ENCODE measurements around the gene SERPINB12. TPM values are rescaled to one million over a fixed set of nuclear protein-coding genes. Genes with fewer than 3 reads are reported as not detected.
A peak's percentile ranks its signal among the peaks of the same experiment; 100 is the strongest.

SERPINB12 gene
- total RNA-seq, 1 donor from 2014 or later = not detected

DNA sequence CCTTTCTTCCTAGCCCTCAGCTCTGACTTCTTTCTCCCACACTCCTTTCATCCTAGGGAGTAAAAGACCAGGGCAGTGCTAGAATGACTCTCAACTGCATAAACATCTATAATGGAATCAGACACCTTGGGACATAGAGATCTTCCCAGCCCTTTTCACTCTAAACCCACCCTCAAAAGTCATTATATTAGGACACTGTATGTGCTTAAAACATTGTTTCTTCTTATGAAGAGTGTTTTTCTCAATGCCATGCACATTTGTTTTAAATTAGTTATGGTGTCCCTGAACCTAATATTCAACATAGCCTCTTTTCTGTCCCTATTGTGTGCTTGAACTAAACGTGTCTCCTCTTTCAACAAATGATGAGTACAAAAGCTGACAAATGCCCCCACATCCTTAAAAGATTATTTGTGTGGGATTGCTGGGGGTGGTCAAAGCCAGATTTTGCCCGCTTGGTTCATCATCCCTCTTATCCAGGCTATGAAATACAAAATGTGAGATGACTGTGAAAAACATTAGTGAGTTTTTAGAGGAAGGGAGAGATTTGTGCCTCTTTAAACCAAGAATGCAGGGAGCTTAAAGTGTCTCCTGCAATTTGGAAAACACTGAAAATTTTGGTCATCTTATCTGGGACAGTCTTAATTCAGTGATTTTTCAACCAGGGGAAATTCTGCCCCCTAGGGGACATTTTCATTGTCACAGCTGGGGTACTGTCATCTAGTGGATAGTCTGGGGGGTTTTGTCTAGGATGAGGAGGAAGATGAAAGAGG lies 36.4 kb upstream of the SERPINB12 start:
- no peaks in the 10 kb centered on the region for H4K20me1 ChIP-seq (ENCODE audit: low read depth)
- H3K4me2 ChIP-seq = no peak overlapping the region
- H2AFZ ChIP-seq (replicated peaks) = no peak overlapping the region
- no peaks in the 10 kb centered on the region for H3K4me1 Mint-ChIP-seq
- no peak overlapping the region for H3K4me3 Mint-ChIP-seq
- H3K4me3 ChIP-seq = no peak overlapping the region
- H3K27ac ChIP-seq = no peak overlapping the region
- no peak overlapping the region for H3K27ac Mint-ChIP-seq
- no peaks in the 10 kb centered on the region for H3K79me2 ChIP-seq (ENCODE audit: low read depth)
- no peaks in the 10 kb centered on the region for H3K36me3 Mint-ChIP-seq
- H3K4me1 ChIP-seq = no peaks in the 10 kb centered on the region
- no peaks in the 10 kb centered on the region for H3K9me3 Mint-ChIP-seq
- TF ChIP-seq, protein P1, sequence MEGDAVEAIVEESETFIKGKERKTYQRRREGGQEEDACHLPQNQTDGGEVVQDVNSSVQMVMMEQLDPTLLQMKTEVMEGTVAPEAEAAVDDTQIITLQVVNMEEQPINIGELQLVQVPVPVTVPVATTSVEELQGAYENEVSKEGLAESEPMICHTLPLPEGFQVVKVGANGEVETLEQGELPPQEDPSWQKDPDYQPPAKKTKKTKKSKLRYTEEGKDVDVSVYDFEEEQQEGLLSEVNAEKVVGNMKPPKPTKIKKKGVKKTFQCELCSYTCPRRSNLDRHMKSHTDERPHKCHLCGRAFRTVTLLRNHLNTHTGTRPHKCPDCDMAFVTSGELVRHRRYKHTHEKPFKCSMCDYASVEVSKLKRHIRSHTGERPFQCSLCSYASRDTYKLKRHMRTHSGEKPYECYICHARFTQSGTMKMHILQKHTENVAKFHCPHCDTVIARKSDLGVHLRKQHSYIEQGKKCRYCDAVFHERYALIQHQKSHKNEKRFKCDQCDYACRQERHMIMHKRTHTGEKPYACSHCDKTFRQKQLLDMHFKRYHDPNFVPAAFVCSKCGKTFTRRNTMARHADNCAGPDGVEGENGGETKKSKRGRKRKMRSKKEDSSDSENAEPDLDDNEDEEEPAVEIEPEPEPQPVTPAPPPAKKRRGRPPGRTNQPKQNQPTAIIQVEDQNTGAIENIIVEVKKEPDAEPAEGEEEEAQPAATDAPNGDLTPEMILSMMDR (IDR thresholded peaks at IDR 0.05) = peak; percentile 72
- TF ChIP-seq EZH2phosphoT487 (IDR thresholded peaks at IDR 0.05) = no peak
- H3K36me3 ChIP-seq = no peaks in the 10 kb centered on the region
- no peaks in the 10 kb centered on the region for H3F3A ChIP-seq (ENCODE audit: low read depth)
- no peaks in the 10 kb centered on the region for H3K27me3 ChIP-seq
- H3K27me3 Mint-ChIP-seq (ENCODE audit: insufficient read depth, low read depth) = peaks cover 3% of the 10 kb centered on the region
- H3K9me3 ChIP-seq (ENCODE audit: low read depth) = no peaks in the 10 kb centered on the region
- peak; percentile 61 for DNase-seq (ENCODE audit: low spot score)
- H3K9ac ChIP-seq = no peak overlapping the region

DNA sequence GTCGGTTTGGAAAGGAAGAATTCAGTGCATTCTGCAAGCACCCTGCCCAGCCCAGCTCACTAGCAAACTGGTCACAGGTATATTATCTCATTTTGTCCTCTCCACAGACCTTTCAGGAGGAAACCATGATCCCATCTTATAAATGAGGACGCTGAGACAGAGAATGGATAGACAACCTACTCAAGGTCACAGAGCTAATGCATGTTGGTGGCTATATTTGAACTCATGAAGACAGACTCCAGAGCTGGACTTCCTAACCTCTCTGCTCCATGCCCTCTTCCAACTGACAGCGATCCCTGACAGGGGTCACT lies 35.9 kb upstream of the SERPINB12 start:
- H3K4me1 Mint-ChIP-seq = no peaks in the 10 kb centered on the region
- no peak overlapping the region for H3K27ac Mint-ChIP-seq
- no peak overlapping the region for H3K9ac ChIP-seq
- no peaks in the 10 kb centered on the region for H3K79me2 ChIP-seq (ENCODE audit: low read depth)
- H4K20me1 ChIP-seq (ENCODE audit: low read depth) = no peaks in the 10 kb centered on the region
- DNase-seq (ENCODE audit: low spot score) = no peak
- H3K4me1 ChIP-seq = no peaks in the 10 kb centered on the region
- TF ChIP-seq EZH2 (IDR thresholded peaks at IDR 0.05) (no peak), EZH2phosphoT487 (IDR thresholded peaks at IDR 0.05) (no peak)
- TF ChIP-seq, protein P1 (IDR thresholded peaks at IDR 0.05) = no peak
- H3K27me3 ChIP-seq = no peaks in the 10 kb centered on the region
- no peaks in the 10 kb centered on the region for H3K36me3 ChIP-seq
- H2AFZ ChIP-seq (replicated peaks) = no peak overlapping the region
- no peak overlapping the region for H3K4me3 ChIP-seq
- no peaks in the 10 kb centered on the region for H3K9me3 Mint-ChIP-seq
- no peaks in the 10 kb centered on the region for H3K36me3 Mint-ChIP-seq
- no peaks in the 10 kb centered on the region for H3F3A ChIP-seq (ENCODE audit: low read depth)
- H3K27ac ChIP-seq = no peak overlapping the region
- H3K4me3 Mint-ChIP-seq = no peak overlapping the region
- no peaks in the 10 kb centered on the region for H3K9me3 ChIP-seq (ENCODE audit: low read depth)
- no peak overlapping the region for H3K4me2 ChIP-seq
- peaks cover 3% of the 10 kb centered on the region for H3K27me3 Mint-ChIP-seq (ENCODE audit: insufficient read depth, low read depth)

DNA sequence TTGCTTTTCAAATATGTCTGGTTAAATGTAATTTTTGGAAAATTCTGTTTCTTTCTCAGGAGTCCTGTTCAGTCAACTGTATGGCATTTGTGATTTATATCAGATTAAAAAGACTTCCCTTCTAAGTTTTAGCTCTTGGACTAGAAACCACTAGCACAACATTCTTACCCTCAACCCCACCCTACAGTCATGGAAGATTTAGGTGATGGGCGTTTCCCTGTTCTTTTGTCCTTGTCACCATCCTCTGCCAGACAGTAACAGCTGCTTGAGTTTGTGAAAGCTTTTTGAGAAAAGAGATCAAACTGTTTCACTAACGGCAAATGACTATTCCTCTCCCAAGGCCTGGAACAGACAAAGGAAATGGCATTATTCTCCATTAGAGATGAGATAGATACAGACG lies 33.6 kb upstream of the SERPINB12 start:
- H3K27me3 ChIP-seq = no peaks in the 10 kb centered on the region
- no peaks in the 10 kb centered on the region for H4K20me1 ChIP-seq (ENCODE audit: low read depth)
- TF ChIP-seq EZH2 (IDR thresholded peaks at IDR 0.05) = no peak
- TF ChIP-seq EZH2phosphoT487 (IDR thresholded peaks at IDR 0.05) = no peak
- TF ChIP-seq, protein P1 (IDR thresholded peaks at IDR 0.05) = no peak
- Mint-ChIP-seq H3K27ac (no peak overlapping the region), H3K27me3 (ENCODE audit: insufficient read depth, low read depth) (peaks cover 3% of the 10 kb centered on the region), H3K9me3 (no peaks in the 10 kb centered on the region), H3K36me3 (no peaks in the 10 kb centered on the region), H3K4me3 (no peak overlapping the region), H3K4me1 (peaks cover 2% of the 10 kb centered on the region)
- H3K9ac ChIP-seq = no peak overlapping the region
- H3K4me2 ChIP-seq = no peak overlapping the region
- H2AFZ ChIP-seq (replicated peaks) = peak overlapping the region; percentile 18
- no peak overlapping the region for H3K4me3 ChIP-seq
- no peaks in the 10 kb centered on the region for H3K9me3 ChIP-seq (ENCODE audit: low read depth)
- no peaks in the 10 kb centered on the region for H3F3A ChIP-seq (ENCODE audit: low read depth)
- peaks cover 4% of the 10 kb centered on the region for H3K4me1 ChIP-seq
- no peaks in the 10 kb centered on the region for H3K36me3 ChIP-seq
- H3K27ac ChIP-seq = no peak overlapping the region
- DNase-seq (ENCODE audit: low spot score) = no peak
- no peaks in the 10 kb centered on the region for H3K79me2 ChIP-seq (ENCODE audit: low read depth)

Data from neural progenitor cell (in vitro differentiated cells).